Cardiac fibroblast (primary cell): Measurements from ENCODE around the gene TTC3.
A peak's percentile ranks its signal among the peaks of the same experiment; 100 is the strongest.

Source experiments
- DNase-seq, 2 donors: peaks; one replicate each; pipeline versions ENCODE4 v3.0.0 to v3.0.0-alpha.2; 2010; ENCODE audit warnings: low read depth in 2 of 2
- H3K4me3 ChIP-seq, 2 donors: replicated peaks in 1 of 2; 1 replicate in 1 of 2; 2 replicates in 1 of 2; pipeline ENCODE4 v1.5.1; 2011; ENCODE audit warnings: low read depth in 2 of 2, low read length in 2 of 2, mild to moderate bottlenecking in 2 of 2, moderate library complexity in 1 of 2
- CTCF ChIP-seq: IDR thresholded peaks from one replicate; pipeline ENCODE4 v1.5.1; 2011; ENCODE audit warnings: low read depth, mild to moderate bottlenecking, low read length, inconsistent platforms

TTC3 gene

GRCh38 chr21:37036177-37036576, 36.9 kb upstream of the TTC3 start:
- H3K4me3 ChIP-seq = no peak overlapping the region
- peak in 1 of 2 donors; percentile 7 for DNase-seq
- no peak for TF ChIP-seq CTCF

GRCh38 chr21:37039411-37040075, 33.5 kb upstream of the TTC3 start:
- DNase-seq = peak in 1 of 2 donors; percentile 12

GRCh38 chr21:37040212-37040611, 32.8 kb upstream of the TTC3 start:
- H3K4me3 ChIP-seq = no peak overlapping the region
- TF ChIP-seq CTCF = no peak
- no peak for DNase-seq

More at GRCh38 chr21:37039411-37040075, 33.5 kb upstream of the TTC3 start:
- TF ChIP-seq CTCF = no peak
- no peak overlapping the region for H3K4me3 ChIP-seq

GRCh38 chr21:37041706-37042271, 31.3 kb upstream of the TTC3 start:
- no peak overlapping the region for H3K4me3 ChIP-seq
- DNase-seq = no peak
- TF ChIP-seq CTCF = no peak

GRCh38 chr21:37043818-37044217, 29.2 kb upstream of the TTC3 start:
- no peak for TF ChIP-seq CTCF
- no peak for DNase-seq

GRCh38 chr21:37044643-37045042, 28.4 kb upstream of the TTC3 start:
- no peak for TF ChIP-seq CTCF
- DNase-seq = no peak
- no peak overlapping the region for H3K4me3 ChIP-seq

More at GRCh38 chr21:37043818-37044217, 29.2 kb upstream of the TTC3 start:
- no peak overlapping the region for H3K4me3 ChIP-seq
